ENCODE data around the gene EYS.

Gene EYS

DNA sequence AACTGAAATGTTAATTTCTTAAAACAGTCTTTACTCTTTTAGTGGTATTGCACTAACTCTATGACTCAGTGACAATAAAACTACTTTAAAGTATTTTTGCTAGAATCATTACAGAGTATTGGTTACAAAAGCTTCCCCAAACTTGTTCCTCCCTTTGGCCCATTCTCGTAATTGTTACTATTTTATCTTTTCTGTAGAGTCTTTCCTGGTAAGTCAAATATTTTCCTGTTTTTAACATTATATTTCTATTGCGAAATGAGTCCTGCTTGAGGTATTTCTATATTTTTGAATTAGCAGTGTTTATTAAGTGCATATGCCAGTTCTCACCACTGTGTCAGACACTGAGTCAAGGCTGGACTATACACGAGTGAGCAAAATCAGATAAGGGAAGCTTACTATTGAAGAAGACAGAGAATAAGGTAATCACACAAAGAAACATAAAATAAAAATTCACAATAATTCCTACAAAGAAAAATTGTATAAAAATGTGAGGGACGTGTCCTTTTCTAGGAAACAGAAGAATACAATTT lies 970.5 kb downstream of the EYS start:
- DNase-seq (ENCODE audit: low read depth in 2 of 3, low spot score in 2 of 3), result no peak

DNA sequence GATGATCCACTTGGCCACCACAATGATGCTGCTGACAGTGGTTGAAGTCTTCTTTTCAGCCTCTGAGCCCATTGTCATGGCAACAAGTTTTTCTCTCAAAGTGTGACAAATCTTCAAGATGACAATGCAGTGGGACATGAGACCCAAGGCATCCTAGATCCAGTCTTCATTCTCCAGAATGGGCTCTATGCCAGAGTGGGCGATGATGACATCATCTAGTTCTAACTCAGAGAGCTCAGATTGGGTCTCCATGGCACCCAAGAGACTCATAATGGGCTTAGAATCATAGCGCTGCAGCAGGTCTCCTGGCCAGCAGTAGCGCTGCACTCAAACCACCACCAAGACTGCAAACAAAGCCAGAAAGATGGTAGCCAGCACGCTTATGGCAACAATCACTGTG lies 973.6 kb downstream of the EYS start:
- no peak for DNase-seq (ENCODE audit: low read depth in 2 of 3, low spot score in 2 of 3)

DNA sequence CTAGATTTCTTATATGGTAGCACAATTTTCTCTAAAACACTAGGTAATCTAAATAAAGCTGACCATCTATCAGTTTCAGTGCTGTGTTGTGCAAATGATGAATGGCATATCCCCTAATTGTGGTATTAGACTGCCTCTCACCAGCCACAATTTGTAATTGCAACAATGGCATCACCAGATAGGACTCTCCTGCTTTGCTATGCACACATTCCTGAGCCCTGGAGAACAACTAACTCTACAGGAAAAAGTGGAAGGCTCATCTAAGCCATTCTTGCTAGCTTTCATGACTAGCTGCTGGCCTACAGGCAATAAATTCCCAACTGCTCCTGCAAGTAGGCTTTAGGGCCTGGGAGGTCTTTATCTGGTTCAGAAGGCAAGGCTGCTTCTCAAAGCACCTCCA lies 974.1 kb downstream of the EYS start:
- no peak for DNase-seq (ENCODE audit: low read depth in 2 of 3, low spot score in 2 of 3)

DNA sequence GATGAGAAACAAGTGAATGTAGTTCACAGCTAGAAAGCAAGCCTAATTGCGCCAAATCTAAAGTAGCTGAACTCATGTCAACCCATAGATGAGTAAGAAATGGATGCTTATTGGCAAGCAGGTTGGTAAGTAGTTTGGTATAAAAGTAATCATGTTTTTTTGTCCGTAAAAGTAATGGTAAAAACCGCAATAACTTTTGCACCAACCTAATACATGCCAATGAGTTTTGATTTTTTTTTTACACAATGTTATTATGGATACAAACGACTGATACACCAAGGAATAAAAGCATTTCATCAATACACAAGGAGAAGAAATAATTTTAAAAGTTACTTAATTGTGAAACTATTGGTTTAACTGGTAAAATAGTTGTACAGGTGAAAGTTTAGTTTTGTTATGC lies 977.5 kb downstream of the EYS start:
- DNase-seq (ENCODE audit: low read depth in 2 of 3, low spot score in 2 of 3), result no peak

DNA sequence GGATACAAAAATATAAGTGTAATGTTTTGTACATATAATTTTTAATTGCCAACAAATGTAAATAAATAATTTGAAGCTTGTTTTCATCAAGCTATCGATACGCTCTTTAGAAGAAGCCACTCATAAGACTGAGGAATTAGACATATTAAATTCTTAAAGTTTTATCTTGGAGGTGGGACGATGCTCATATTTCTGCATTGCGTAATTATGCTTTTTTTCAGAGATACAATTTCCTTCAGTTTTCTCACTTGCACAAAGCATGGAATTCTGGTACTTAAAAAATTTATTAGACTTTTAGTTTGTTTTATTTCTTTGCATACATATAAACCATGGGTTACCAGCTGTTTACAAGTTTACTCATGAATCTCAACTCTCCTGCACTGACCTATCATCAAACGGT lies 980.0 kb downstream of the EYS start:
- no peak for DNase-seq (ENCODE audit: low read depth in 2 of 3, low spot score in 2 of 3)

DNA sequence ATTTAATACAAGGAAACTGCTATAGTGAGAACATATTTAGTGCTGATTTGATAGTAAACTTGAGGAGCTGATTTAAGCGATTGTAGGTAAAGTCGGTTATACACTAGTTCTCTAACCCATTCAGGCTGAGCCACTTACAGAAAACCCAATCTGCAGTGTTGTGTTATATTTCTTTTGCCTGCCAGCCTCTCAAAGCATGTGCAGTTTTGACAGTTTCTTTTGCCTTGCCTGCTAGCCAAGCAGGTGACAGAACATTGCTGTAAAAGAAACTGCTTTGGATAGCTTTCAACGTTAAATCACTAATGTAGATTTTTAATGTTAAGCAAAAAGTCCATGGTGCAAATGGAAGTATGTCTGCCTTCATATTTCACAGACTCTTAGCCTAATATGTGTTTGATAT lies 982.9 kb downstream of the EYS start:
- no peak for DNase-seq (ENCODE audit: low read depth in 2 of 3, low spot score in 2 of 3)

DNA sequence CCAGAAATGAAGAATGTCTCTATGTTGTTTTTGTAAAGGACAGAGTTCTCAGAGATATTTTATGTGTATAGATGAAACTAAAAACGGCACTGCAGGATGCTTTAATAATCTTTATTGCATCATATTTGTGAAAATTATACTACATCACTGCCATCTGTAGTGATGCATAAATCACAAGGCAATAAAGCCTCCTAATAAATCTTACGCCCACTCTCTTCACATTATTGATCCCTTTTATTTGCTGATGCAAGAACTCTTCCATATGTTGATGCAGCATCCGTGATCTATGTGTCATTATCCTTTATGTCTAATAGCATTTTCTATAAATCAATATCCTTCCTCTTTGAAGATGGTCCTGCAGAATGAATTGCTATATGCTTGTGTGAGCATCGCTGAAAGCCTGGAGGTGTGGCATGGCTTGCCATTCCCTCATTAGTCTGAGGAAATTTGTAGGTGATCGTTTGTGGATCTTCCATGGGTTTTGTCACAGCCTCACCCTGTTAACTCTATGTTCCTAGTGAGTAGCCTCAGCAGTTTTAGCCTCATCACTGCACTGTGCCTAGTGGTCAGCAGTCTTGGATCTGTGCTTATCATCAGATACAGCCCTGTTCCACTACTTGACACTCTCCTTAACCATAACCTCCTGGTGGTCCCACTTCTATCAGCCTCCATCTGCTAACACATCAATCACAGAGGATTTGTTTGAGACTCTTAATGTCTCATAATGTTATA lies 983.5 kb downstream of the EYS start:
- DNase-seq (ENCODE audit: low read depth in 2 of 3, low spot score in 2 of 3), result no peak

DNA sequence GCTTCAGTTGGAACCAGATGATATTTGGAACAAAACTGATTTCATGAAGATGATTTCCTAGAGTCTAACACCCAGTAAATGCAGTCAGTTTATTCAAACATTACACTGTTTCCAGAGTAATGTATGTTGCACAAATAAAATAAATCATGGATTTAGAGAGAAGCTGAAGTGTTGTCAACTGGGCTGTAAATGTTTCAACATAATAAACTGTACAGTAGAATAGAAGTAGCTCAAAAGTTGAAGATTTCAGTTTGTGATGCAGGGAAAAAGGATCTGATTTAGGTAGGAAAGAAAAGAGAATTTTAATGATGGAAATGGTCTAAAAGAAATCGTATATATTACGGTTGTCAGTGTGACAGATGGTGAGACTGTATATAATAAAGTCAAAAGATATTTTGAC lies 985.2 kb downstream of the EYS start:
- no peak for DNase-seq (ENCODE audit: low read depth in 2 of 3, low spot score in 2 of 3)

DNA sequence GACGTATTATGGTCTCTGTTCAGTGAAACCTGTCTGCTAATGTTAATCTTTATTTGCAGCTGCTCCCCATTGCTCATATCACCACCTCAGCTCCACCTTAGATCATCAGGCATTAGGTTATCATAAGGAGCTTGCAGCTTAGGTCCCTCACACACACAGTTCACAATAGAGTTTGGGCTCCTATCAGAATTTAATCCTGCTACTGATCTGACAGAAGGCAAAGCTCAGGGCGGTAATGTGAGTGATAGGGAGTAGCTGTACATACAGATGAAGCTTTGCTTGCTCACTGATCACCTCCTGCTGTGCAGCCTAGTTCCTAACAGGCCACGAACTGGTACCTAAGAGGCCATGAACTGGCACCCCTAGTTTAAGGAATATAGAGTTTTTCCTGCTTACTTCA lies 989.7 kb downstream of the EYS start:
- no peak for DNase-seq (ENCODE audit: low read depth in 2 of 3, low spot score in 2 of 3)

DNA sequence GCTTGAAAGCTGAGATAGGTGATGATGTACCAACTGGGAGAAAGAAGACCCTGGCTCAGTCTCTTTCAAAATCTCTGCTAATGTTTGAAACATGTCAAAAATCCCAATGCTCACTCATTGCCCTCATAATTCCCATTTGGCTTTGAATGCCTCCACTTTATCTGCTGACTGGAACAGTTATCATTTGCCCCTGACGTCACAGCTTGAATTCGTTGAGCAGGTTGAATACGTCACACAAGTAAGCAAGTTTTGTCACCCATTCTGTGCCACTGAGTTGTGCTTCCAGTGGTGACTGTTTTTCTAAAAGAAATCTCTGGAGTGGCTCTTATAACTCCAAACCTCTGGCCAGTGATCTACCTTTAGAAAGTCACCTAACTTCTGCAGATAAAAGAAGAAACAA lies 991.4 kb downstream of the EYS start:
- no peak for DNase-seq (ENCODE audit: low read depth in 2 of 3, low spot score in 2 of 3)

DNA sequence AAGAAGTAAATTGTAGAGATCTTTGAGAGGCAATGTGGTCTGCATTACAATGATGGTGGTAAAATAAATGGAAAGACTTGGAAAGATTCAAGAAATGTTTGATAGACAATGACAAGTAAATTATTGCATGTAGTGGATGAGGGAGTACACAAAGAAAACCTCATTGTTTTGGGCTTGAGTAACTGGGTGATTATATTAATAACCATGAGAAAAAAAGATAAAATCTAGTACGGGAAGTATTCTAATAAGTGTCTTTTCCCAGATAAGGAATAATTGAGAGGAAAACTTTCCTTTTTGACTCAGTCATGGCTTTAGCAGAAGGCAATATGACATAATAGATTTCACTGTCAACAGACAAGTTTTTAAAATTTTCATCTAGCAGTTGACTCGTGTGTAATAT lies 993.0 kb downstream of the EYS start:
- no peak for DNase-seq (ENCODE audit: low read depth in 2 of 3, low spot score in 2 of 3)

DNA sequence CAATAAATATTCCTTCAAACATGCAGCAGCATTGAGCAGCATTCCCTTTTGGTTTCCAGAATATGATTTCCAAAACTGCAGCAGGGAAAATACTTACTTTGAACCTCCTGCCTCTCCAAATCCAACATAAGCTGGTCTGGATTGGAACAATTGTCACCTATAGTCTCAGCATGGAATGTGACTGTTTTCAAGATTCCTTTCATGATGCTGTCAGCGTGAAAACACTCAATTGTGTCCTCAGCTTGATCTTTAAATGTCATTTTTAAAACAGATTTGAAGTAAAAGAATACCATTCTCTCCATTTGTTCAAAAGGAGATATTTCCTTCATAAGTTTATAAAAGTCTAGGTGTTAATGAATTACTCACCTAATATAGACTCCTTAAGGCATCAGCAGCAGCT lies 993.9 kb downstream of the EYS start:
- no peak for DNase-seq (ENCODE audit: low read depth in 2 of 3, low spot score in 2 of 3)

DNA sequence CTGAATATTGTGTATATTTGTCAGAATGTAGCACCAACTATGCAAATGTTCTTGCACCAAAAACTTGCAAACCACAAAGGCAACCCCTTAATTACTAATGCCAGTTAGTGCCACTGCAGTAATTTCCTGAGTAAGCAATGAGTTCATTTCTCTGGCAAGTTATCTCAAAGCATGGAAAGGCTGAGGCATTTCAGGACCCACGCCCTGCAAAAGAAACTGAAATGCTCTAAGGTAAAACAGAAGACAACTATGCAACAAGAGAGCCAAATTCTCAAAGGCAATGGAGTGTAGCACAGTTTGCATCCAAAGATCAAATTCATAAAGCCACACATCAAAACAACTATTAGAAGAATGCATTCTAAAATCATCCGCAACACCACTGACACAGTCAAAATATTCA lies 994.4 kb downstream of the EYS start:
- no peak for DNase-seq (ENCODE audit: low read depth in 2 of 3, low spot score in 2 of 3)

DNA sequence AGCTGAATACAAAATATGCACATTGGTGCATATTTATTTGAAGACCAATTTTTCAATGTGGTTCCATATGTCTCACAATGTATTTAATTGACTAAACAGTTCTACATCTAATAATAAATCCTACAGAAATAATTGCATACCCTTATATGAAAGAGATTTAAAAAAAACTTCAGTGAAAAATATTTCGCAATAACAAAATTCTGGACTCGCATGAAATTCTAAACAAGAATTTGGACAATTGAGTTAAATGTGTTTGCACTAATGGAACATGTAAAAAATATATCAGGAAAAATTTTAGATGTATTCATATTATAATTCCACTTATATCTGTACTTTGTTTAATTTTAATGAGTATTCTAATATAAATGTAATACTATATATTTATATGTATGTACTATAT lies 1003.1 kb downstream of the EYS start:
- DNase-seq (ENCODE audit: low read depth in 2 of 3, low spot score in 2 of 3), result no peak

DNA sequence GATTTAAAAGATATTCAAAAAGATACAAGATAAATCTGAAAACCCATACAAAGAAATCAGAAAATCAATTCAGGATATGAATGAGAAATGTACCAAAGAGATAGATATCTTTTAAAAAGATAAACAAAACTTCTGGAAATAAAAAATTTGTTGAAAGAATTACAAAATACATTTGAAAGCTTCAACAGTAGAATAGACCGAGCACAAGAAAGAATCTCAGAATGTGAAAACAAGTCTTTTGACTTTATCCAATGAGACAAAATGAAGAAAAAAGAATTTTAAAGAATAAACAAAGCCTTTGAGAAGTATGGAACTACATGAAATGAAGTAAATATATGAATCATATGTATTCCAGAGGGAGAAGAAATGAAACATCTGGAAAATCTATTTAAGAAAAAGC lies 1011.0 kb downstream of the EYS start:
- DNase-seq (ENCODE audit: low read depth in 2 of 3, low spot score in 2 of 3), result no peak

DNA sequence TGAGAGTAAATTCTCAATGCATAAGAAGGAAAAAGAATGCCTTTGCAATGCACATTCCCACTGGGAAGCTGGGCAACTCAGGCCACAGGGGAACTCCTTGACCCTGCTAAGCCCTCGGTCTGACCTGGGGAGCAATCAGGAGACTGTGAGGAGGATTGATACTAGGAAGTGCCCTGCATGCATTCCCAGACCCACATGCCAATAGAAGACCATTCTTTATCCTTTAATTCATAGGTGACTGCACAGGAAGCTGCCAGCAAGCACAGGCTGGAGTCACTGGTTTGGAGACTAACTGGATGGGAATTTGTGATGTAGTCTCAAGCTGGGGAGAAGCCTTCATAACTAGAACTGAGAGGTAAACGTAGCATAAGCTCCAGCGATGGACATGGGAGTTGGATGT lies 1012.7 kb downstream of the EYS start:
- DNase-seq (ENCODE audit: low read depth in 2 of 3, low spot score in 2 of 3), result no peak

DNA sequence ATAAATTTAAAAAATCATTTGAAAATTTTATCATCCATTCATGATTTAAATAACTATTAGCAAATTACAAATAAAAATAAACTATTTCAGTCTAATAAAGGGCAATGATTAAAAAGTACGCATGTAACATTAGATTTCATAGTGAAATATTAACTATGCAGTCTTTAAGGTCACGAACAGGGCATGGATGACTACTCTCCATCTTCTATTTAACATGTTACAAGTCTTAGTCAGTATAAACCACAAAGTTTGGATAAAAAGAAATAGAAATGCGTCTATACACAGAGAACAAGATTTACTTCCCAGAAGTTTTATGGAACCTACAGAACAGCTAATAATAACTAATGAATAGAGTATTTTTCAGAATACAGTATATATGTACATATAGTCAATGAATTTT lies 1016.0 kb downstream of the EYS start:
- DNase-seq (ENCODE audit: low read depth in 2 of 3, low spot score in 2 of 3), result no peak

DNA sequence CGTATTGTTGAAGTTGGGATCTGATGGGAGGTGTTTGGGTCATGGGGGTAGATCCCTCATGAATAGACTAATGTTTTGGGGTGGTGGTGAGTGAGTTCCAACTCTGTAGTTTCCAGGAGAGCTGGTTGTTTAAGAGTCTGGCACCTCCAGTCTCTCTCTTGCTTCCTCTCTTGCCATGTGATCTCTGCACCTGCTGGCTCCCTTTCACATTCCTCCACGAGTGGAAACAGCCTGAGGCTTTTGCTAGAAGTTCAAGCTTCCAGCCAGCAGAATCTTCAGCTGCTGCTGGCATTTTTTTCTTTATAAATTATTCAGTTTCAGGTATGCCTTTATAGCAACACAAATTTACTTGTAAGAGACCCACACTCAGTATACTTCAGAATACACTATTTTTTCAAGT lies 1021.6 kb downstream of the EYS start:
- no peak for DNase-seq (ENCODE audit: low read depth in 2 of 3, low spot score in 2 of 3)

DNA sequence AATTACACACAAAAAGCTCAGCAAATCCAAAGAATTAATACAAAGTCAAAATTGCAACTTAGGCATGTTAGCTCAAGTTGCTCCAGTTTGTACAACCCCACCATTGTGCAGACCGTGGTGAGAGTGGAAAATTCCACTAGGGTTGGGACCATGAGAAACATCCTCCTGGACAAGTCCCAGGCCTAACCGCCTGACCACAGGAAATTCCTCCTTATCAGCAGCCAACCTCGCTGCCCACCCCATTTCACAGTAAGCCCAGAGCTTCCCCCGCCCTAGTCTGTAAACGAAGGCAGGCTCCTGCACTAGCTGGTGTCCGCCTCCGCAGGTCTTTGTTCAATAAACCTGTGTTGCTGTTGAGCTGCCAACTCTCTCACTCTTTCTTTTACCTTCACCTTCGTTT lies 1023.3 kb downstream of the EYS start:
- DNase-seq (ENCODE audit: low read depth in 2 of 3, low spot score in 2 of 3), result no peak

DNA sequence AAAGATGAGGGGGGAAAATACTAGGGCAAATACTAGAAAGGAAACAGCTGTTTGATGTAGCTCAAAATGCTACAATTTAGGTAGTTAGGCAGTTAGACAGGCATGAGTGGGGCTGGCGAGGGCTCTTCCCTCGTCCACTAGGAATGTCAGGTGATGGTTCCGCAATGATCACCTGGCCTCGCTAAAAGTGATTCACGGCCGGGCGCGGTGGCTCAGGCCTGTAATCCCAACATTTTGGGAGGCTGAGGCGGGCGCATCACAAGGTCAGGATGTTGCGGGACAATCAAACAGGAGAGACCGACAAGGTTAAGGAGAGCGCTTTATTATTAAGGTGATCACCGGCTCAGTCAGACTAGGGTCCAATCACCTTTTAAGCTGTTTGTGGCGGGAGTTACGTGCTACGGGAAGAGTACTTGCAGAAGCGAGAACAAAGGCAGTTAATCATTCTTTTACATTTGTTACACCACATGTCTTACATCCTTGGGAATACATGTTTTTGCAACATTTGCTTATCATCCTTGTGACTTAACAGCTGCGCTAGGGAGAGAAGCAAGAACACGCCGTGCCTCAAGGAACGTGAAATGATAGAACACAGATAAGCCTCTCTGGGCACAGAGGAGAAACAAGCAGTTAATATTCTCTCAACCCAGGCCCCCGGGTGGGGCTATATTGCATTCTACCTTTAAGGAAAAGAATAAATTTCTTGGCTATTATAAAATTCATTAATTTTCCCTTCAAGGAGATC lies 1025.4 kb downstream of the EYS start:
- no peak for DNase-seq (ENCODE audit: low read depth in 2 of 3, low spot score in 2 of 3)

DNA sequence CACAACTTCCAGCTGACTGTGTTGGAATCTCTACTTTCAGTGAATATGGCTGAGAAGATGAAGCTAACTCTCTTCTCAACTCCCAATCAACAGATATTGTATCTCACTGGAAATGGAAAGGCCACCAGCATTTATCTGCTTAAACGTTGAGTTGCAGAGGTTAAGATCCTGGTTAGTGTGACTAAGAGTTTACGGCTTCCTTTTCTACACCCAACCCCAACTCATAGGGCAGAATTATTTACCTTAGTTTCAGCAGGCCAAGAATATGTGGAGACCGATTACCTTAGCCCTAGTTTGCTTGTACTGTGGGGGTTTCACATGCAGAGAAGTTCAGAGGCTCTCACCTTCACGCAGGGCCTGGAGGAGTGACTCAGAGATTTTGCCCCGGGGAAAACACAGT lies 1026.6 kb downstream of the EYS start:
- no peak for DNase-seq (ENCODE audit: low read depth in 2 of 3, low spot score in 2 of 3)

DNA sequence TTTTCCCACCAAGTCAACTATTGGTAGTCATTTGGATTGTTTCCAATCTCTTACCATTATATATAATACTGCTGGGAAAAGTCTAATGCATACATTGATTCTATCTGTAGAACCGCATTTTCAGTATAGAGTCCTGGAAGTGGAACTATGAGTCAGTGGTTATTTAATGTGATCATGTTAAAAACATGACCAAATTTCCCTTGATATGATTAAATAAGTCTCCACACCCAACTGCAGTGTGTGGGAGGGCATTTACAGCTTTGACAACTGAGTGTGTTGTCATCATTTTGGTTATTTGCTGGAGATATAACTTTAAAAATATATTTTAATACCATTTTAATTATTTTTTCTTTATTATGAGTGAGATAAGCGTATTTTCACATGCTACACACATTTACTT lies 1027.6 kb downstream of the EYS start:
- no peak for DNase-seq (ENCODE audit: low read depth in 2 of 3, low spot score in 2 of 3)

DNA sequence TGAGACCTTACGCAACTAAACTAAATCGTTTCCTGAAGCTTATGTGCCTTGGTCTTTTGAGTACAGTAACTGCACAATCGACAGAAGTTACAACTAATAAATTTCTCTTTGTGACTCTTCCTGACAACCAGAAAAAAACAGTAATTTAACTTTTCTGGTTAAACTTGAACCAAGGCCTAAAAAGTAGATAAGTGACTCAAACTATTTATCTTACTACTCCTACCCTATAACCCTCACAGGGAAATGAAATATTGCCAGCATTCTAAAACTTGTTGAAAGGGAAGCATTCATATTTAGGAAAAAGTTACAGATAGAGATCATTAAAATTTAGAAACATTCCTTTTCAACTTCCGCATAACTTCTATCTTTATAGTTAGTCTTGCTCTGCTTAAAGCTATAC lies 1034.4 kb downstream of the EYS start:
- no peak for DNase-seq (ENCODE audit: low read depth in 2 of 3, low spot score in 2 of 3)

Measured in activated CD8-positive, alpha-beta memory T cell treated with anti-CD3 and anti-CD28 coated beads for 48 hours (primary cell).